RWPE1 (cell line): ENCODE measurements around the gene MID2.
"Not testable (repeated sequence)": the region's sequence is repeated elsewhere in the genome, so short reads cannot be mapped to it uniquely, and the experiment has no call there.

Experiments
- CTCF ChIA-PET: fragments of 350-600 bp; sonication (Branson Sonifier 250); formaldehyde crosslinking; extraction: SDS; loops from one replicate; lab custom pipeline; 2021; lab: Yijun Ruan, JAX
- POLR2A ChIA-PET: fragments of 400-600 bp; formaldehyde crosslinking; extraction: SDS; loops from one replicate; lab custom pipeline; 2020; ENCODE audit warnings: antibody characterized with exemption; ENCODE audit not compliant: low non-redundant PET; lab: Yijun Ruan, JAX
- DNase-seq: peaks from one replicate; pipeline ENCODE4 v3.0.0; 2012; ENCODE audit warnings: low spot score
- H3K27ac ChIP-seq: fragments of 450-650 bp; 2 replicates; pipeline ENCODE4 v1.5.1; 2017
- CTCF ChIP-seq: fragments of 450-650 bp; conservative IDR thresholded peaks from 2 replicates; pipeline ENCODE4 v1.5.1; 2017; ENCODE audit warnings: low read depth, mild to moderate bottlenecking

The MID2 gene

GRCh38 chrX:107935200-107935599 lies 109.5 kb downstream of the MID2 start:
- no peak for TF ChIP-seq CTCF
- peak; percentile 77 for DNase-seq
- peak overlapping the region; percentile 88 for H3K27ac ChIP-seq
- CTCF ChIA-PET, result no interaction called here
- POLR2A ChIA-PET, result no interaction called here

GRCh38 chrX:107935664-107936433 lies 110.2 kb downstream of the MID2 start:
- POLR2A ChIA-PET, result no interaction called here
- peak overlapping the region; percentile 88 for H3K27ac ChIP-seq
- CTCF ChIA-PET, result no interaction called here
- TF ChIP-seq CTCF, result no peak
- DNase-seq, result peak; percentile 73

- peak; percentile 8 for DNase-seq
- POLR2A ChIA-PET, result no interaction called here
- CTCF ChIA-PET, result no interaction called here
- TF ChIP-seq CTCF, result no peak
- H3K27ac ChIP-seq, result peak overlapping the region; percentile 88
These were observed 110.7 kb downstream of the MID2 start for GRCh38 chrX:107936434-107936730.

GRCh38 chrX:107940095-107940494 lies 114.4 kb downstream of the MID2 start:
- ChIA-PET POLR2A (no interaction called here), CTCF (no interaction called here)
- no peak overlapping the region for H3K27ac ChIP-seq
- DNase-seq, result no peak
- no peak for TF ChIP-seq CTCF

GRCh38 chrX:107955337-107955736 lies 129.7 kb downstream of the MID2 start:
- DNase-seq, POLR2A ChIA-PET, CTCF ChIA-PET, H3K27ac ChIP-seq: not testable (repeated sequence)

GRCh38 chrX:107968623-107969022 lies 143.0 kb downstream of the MID2 start:
- TF ChIP-seq CTCF, result no peak
- DNase-seq, result no peak
- no peak overlapping the region for H3K27ac ChIP-seq
- ChIA-PET CTCF (interaction anchor here (0.8 kb wide), 1 partner anchor 871 kb away, joined by 3 read pairs; no protein-coding TSS in a partner anchor), POLR2A (no interaction called here)

- no peak for TF ChIP-seq CTCF
- no peak for DNase-seq
- ChIA-PET CTCF (no interaction called here), POLR2A (no interaction called here)
- H3K27ac ChIP-seq, result no peak overlapping the region
These were observed 144.4 kb downstream of the MID2 start for GRCh38 chrX:107970073-107970472.
